K562 (cell line): ENCODE results near the gene CALM3. TPM values are rescaled to one million over a fixed set of nuclear protein-coding genes. Genes with fewer than 3 reads are reported as not detected.

Source experiments
- ATAC-seq: fragments of 200-7000 bp; cut with Tn5 transposase; 3 replicates; pipeline ENCODE4 v1.9.1; 2020; ENCODE audit warnings: moderate library complexity
- BruUV-seq: library from RNA; stranded (reverse); fragments of 400-500 nt; replicated peaks from 2 replicates; lab custom pipeline; 2021; lab: Mats Ljungman, UMichigan
- CTCF ChIA-PET: fragments of 300-600 bp; formaldehyde crosslinking; extraction: SDS; loops from one replicate; lab custom pipeline; 2021; ENCODE audit warnings: low intra/inter-chr PET ratio; lab: Yijun Ruan, JAX
- POLR2A ChIA-PET: fragments of 300-600, 350-650 bp; sonication (Branson Sonifier 250); formaldehyde crosslinking; extraction: SDS; loops from one replicate; lab custom pipeline; 2021; ENCODE audit warnings: antibody characterized with exemption, inconsistent platforms; lab: Yijun Ruan, JAX
- DNase-seq, 4 experiments: peaks; one replicate each; pipeline versions ENCODE4 v3.0.0 to v3.0.0-alpha.2; 2011 to 2018; ENCODE audit warnings: low spot score in 3 of 4, mixed read lengths in 3 of 4; ENCODE audit errors: extremely low read depth in 1 of 4
- FAIRE-seq: peaks from 2 replicates; lab custom pipeline; 2011; peaks lifted over from hg19 to GRCh38; lab: Jason Lieb, UNC
- H2AFZ ChIP-seq: 2 replicates; pipeline ENCODE4 v1.6.0; 2011; ENCODE audit warnings: low read depth, low read length, control low read depth, inconsistent platforms
- H3K27ac ChIP-seq: fragments of 200-600 bp; 3 replicates; pipeline ENCODE4 v1.8.0; 2011; ENCODE audit warnings: low read depth, mild to moderate bottlenecking, control low read depth, inconsistent platforms, low read length, moderate library complexity, mixed read lengths; ENCODE audit errors: extremely low read depth
- H3K27me3 ChIP-seq, 2 experiments: fragments of 300-600 bp in 1 of 2; 2 replicates in 1 of 2; 3 replicates in 1 of 2; pipeline versions ENCODE4 v1.6.0 to v1.8.0; 2011; ENCODE audit warnings: inconsistent platforms in 2 of 2, low read length in 2 of 2, mild to moderate bottlenecking in 1 of 2, mixed read lengths in 1 of 2, moderate library complexity in 1 of 2; ENCODE audit not compliant: control insufficient read depth in 2 of 2, insufficient read depth in 2 of 2
- H3K36me3 ChIP-seq: fragments of 300-600 bp; 3 replicates; pipeline ENCODE4 v1.8.0; 2011; ENCODE audit warnings: mild to moderate bottlenecking, low read length, inconsistent platforms; ENCODE audit not compliant: control insufficient read depth, insufficient read depth
- H3K4me1 ChIP-seq, 2 experiments: fragments of 200-600 bp in 1 of 2; replicated peaks in 1 of 2; 2 replicates in 1 of 2; 3 replicates in 1 of 2; pipeline versions ENCODE4 v1.5.1 to v1.8.0; 2011; ENCODE audit warnings: inconsistent platforms in 2 of 2, low read length in 2 of 2, mild to moderate bottlenecking in 1 of 2, mixed read lengths in 1 of 2, moderate library complexity in 1 of 2; ENCODE audit not compliant: control insufficient read depth in 2 of 2, insufficient read depth in 2 of 2
- H3K4me2 ChIP-seq: 2 replicates; pipeline ENCODE4 v1.6.1; 2011; ENCODE audit warnings: low read length, control low read depth, inconsistent platforms, mixed read lengths; ENCODE audit not compliant: insufficient read depth
- H3K4me3 ChIP-seq: fragments of 200-600 bp; sonication (generic), shearing (Covaris generic); 2 replicates; pipeline ENCODE4 v1.5.1; 2016; ENCODE audit warnings: control low read depth, inconsistent platforms
- H3K79me2 ChIP-seq: fragments of 200-600 bp; 3 replicates; pipeline ENCODE4 v1.8.0; 2011; ENCODE audit warnings: low read length, inconsistent platforms; ENCODE audit not compliant: control insufficient read depth, insufficient read depth
- H3K9ac ChIP-seq, 2 experiments: 2 replicates each; pipeline versions ENCODE4 v1.6.0 to v1.6.1; 2011; ENCODE audit warnings: low read depth in 2 of 2, low read length in 2 of 2, control low read depth in 1 of 2, inconsistent platforms in 1 of 2, mild to moderate bottlenecking in 1 of 2, mixed read lengths in 1 of 2; ENCODE audit not compliant: insufficient read depth in 1 of 2
- H3K9me1 ChIP-seq: one replicate; pipeline ENCODE4 v1.6.0; 2011; ENCODE audit warnings: inconsistent platforms, mild to moderate bottlenecking, low read length, moderate library complexity; ENCODE audit not compliant: control insufficient read depth, insufficient read depth
- H3K9me3 ChIP-seq: replicated peaks from 2 replicates; pipeline ENCODE4 v1.5.1; 2011; ENCODE audit warnings: low read depth, low read length, inconsistent platforms; ENCODE audit not compliant: control insufficient read depth, insufficient read depth
- H4K20me1 ChIP-seq: replicated peaks from 2 replicates; pipeline ENCODE4 v1.6.1; 2011; ENCODE audit warnings: low read length, inconsistent platforms, mixed read lengths; ENCODE audit not compliant: control insufficient read depth, insufficient read depth
- KLF16 ChIP-seq: IDR thresholded peaks from 2 replicates; pipeline ENCODE4 v1.6.1; 2016; ENCODE audit warnings: antibody characterized with exemption
- RBM17 ChIP-seq: fragments of 200-400 bp; formaldehyde crosslinking; IDR thresholded peaks from 2 replicates; pipeline ENCODE4 v1.6.1; 2017; ENCODE audit warnings: low read depth, mild to moderate bottlenecking, low read length, borderline replicate concordance
- ZBTB12 ChIP-seq: fragments of 250-450 bp; sonication (Bioruptor Pico); IDR thresholded peaks from 2 replicates; pipeline ENCODE4 v1.4.0; 2020
- ZFP36 ChIP-seq: fragments of 150-350 bp; IDR thresholded peaks from 2 replicates; pipeline ENCODE4 v1.6.1; 2018; ENCODE audit warnings: low read length, low read depth; ENCODE audit not compliant: partially characterized antibody
- ZNF184 ChIP-seq: sonication (generic); formaldehyde crosslinking; IDR thresholded peaks from 2 replicates; pipeline ENCODE4 v1.5.0; 2020; ENCODE audit warnings: missing genetic modification reagents
- WGBS: fragments of 100-300 bp; shearing (Covaris generic); methylation state at CpG from one replicate; pipeline ENCODE4 v1.1.6; 2016; ENCODE audit warnings: low coverage, mixed read lengths; ENCODE audit not compliant: insufficient coverage; ENCODE audit errors: missing lambda C conversion rate; 5-methylcytosine and 5-hydroxymethylcytosine counted together
- in situ Hi-C: fragments of 300-500 bp; cut with MboI; formaldehyde crosslinking; loops from 4 replicates; pipeline ENCODE4 v1.15.0; 2018; ENCODE audit warnings: inconsistent platforms, mixed read lengths
- intact Hi-C: fragments of 100-400 bp; cut with micrococcal nuclease; formaldehyde crosslinking; loops from 2 replicates; pipeline ENCODE4 v1.14.2; 2022
- polyA plus RNA-seq, 8 experiments: library from polyadenylated mRNA; depleted of rRNA in 4 of 8; stranded (reverse) in 5 of 8; unstranded in 3 of 8; fragments of >200 nt; fragmentation: Nextera tagmentation in 2 of 8; fragmentation: Illumina TruSeq in 1 of 8; extraction: Ambion mirVana in 2 of 8; extraction: Trizol in 1 of 8; gene quantifications; 2 replicates each; pipeline versions ENCODE4 v1.2.1 to v1.2.3, GENCODE V29; 2011 to 2014; ENCODE audit warnings: inconsistent platforms in 1 of 8, missing spikeins in 1 of 8
- total RNA-seq, 7 experiments: library from RNA; depleted of rRNA in 6 of 7; stranded (reverse); fragments of >200 nt in 6 of 7; fragmentation: Illumina TruSeq in 2 of 7; extraction: Trizol in 2 of 7; gene quantifications; 2 replicates each; pipeline versions ENCODE4 v1.2.1 to v1.2.3, GENCODE V29; 2011 to 2021; ENCODE audit warnings: low replicate concordance in 1 of 7
- TF ChIP-seq, protein P1 (sequence below): fragments of 450-650 bp; IDR thresholded peaks from one replicate; pipeline ENCODE4 v1.6.1; 2018; ENCODE audit warnings: mild to moderate bottlenecking, moderate library complexity; ENCODE audit not compliant: partially characterized antibody
- TF ChIP-seq, protein P2 (sequence below), 2 experiments: fragments of 450-650 bp; formaldehyde crosslinking in 1 of 2; IDR thresholded peaks; 2 replicates each; pipeline versions ENCODE4 v1.4.0 to v1.6.1; 2014 to 2020; ENCODE audit warnings: mild to moderate bottlenecking in 2 of 2, borderline replicate concordance in 1 of 2, low read depth in 1 of 2
- TF ChIP-seq, protein P3 (sequence below): IDR thresholded peaks from 2 replicates; pipeline ENCODE4 v1.6.1; 2014; ENCODE audit warnings: antibody characterized with exemption

CALM3 gene
- total and polyA plus RNA-seq, 9 of the 15 experiments (the other 6 are each of a cell fraction or from before 2014, with no cell fraction given), result 34.6 to 350 (median 156) TPM

GRCh38 chr19:46614114-46614722, 13.1 kb downstream of the CALM3 start:
- no peaks in the 10 kb centered on the region for H3K79me2 ChIP-seq
- WGBS, result 9% methylated on average over 12 of the region's 12 CpGs
- no peak overlapping the region for H3K9ac ChIP-seq
- intact Hi-C loops, result loop anchor here (1.0 kb wide), 1 partner anchor 48 kb away; no protein-coding TSS in a partner anchor
- H3K4me1 ChIP-seq, result peaks cover 17 to 18% of the 10 kb centered on the region in 2 experiments
- H3K27ac ChIP-seq, result no peak overlapping the region
- no peak overlapping the region for H2AFZ ChIP-seq
- no peaks in the 10 kb centered on the region for H3K9me3 ChIP-seq
- in situ Hi-C loops, result loop anchor here (5.0 kb wide), 1 partner anchor 48 kb away; the partner anchor contains the start of gene DACT3
- ChIA-PET POLR2A (interaction anchor here (0.6 to 1.0 kb wide), 2 partner anchors 8 to 48 kb away, joined by 3 to 7 read pairs; no protein-coding TSS in a partner anchor), CTCF (interaction anchor here (0.6 to 1.6 kb wide), 4 partner anchors 48 to 219 kb away, joined by 3 to 26 read pairs (median 4); partner anchors contain the start of gene DACT3)
- no peaks in the 10 kb centered on the region for H3K27me3 ChIP-seq
- DNase-seq (peak; percentile 86 to 88 (median 86)), ATAC-seq (peak; percentile 90), FAIRE-seq (peak; percentile 84)
- no peak overlapping the region for H3K4me2 ChIP-seq
- H3K9me1 ChIP-seq, result no peaks in the 10 kb centered on the region
- BruUV-seq, result no TSS peak
- H4K20me1 ChIP-seq, result 0 out of 2 replicates have a peak, but pooled peaks cover 5% of the 10 kb centered on the region
- no peak overlapping the region for H3K4me3 ChIP-seq
- peaks cover 14% of the 10 kb centered on the region; the same call in 2 of the 3 replicates for H3K36me3 ChIP-seq
- TF ChIP-seq, protein P1, sequence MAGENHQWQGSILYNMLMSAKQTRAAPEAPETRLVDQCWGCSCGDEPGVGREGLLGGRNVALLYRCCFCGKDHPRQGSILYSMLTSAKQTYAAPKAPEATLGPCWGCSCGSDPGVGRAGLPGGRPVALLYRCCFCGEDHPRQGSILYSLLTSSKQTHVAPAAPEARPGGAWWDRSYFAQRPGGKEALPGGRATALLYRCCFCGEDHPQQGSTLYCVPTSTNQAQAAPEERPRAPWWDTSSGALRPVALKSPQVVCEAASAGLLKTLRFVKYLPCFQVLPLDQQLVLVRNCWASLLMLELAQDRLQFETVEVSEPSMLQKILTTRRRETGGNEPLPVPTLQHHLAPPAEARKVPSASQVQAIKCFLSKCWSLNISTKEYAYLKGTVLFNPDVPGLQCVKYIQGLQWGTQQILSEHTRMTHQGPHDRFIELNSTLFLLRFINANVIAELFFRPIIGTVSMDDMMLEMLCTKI, result no peak
- no peak for TF ChIP-seq ZBTB12
- TF ChIP-seq, protein P2, sequence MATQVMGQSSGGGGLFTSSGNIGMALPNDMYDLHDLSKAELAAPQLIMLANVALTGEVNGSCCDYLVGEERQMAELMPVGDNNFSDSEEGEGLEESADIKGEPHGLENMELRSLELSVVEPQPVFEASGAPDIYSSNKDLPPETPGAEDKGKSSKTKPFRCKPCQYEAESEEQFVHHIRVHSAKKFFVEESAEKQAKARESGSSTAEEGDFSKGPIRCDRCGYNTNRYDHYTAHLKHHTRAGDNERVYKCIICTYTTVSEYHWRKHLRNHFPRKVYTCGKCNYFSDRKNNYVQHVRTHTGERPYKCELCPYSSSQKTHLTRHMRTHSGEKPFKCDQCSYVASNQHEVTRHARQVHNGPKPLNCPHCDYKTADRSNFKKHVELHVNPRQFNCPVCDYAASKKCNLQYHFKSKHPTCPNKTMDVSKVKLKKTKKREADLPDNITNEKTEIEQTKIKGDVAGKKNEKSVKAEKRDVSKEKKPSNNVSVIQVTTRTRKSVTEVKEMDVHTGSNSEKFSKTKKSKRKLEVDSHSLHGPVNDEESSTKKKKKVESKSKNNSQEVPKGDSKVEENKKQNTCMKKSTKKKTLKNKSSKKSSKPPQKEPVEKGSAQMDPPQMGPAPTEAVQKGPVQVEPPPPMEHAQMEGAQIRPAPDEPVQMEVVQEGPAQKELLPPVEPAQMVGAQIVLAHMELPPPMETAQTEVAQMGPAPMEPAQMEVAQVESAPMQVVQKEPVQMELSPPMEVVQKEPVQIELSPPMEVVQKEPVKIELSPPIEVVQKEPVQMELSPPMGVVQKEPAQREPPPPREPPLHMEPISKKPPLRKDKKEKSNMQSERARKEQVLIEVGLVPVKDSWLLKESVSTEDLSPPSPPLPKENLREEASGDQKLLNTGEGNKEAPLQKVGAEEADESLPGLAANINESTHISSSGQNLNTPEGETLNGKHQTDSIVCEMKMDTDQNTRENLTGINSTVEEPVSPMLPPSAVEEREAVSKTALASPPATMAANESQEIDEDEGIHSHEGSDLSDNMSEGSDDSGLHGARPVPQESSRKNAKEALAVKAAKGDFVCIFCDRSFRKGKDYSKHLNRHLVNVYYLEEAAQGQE (IDR thresholded peaks at IDR 0.05; ENCODE audit: borderline replicate concordance), result peak; percentile 82
- TF ChIP-seq, protein P2 (CRISPR knock-in tag; IDR thresholded peaks at IDR 0.05; ENCODE audit: low read depth), result no peak
- TF ChIP-seq KLF16, result no peak
- TF ChIP-seq, protein P3, sequence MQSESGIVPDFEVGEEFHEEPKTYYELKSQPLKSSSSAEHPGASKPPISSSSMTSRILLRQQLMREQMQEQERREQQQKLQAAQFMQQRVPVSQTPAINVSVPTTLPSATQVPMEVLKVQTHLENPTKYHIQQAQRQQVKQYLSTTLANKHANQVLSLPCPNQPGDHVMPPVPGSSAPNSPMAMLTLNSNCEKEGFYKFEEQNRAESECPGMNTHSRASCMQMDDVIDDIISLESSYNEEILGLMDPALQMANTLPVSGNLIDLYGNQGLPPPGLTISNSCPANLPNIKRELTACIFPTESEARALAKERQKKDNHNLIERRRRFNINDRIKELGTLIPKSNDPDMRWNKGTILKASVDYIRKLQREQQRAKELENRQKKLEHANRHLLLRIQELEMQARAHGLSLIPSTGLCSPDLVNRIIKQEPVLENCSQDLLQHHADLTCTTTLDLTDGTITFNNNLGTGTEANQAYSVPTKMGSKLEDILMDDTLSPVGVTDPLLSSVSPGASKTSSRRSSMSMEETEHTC, result no peak
- no peak for TF ChIP-seq ZNF184 (CRISPR knock-in tag)
- TF ChIP-seq RBM17, result no peak
- no peak for TF ChIP-seq ZFP36
